Fibroblast of upper back skin (primary cell): ENCODE results near the gene ARHGAP26.

Experiments
- DNase-seq: peaks from one replicate; pipeline ENCODE4 v3.0.0-alpha.2; 2013

The ARHGAP26 gene

DNA sequence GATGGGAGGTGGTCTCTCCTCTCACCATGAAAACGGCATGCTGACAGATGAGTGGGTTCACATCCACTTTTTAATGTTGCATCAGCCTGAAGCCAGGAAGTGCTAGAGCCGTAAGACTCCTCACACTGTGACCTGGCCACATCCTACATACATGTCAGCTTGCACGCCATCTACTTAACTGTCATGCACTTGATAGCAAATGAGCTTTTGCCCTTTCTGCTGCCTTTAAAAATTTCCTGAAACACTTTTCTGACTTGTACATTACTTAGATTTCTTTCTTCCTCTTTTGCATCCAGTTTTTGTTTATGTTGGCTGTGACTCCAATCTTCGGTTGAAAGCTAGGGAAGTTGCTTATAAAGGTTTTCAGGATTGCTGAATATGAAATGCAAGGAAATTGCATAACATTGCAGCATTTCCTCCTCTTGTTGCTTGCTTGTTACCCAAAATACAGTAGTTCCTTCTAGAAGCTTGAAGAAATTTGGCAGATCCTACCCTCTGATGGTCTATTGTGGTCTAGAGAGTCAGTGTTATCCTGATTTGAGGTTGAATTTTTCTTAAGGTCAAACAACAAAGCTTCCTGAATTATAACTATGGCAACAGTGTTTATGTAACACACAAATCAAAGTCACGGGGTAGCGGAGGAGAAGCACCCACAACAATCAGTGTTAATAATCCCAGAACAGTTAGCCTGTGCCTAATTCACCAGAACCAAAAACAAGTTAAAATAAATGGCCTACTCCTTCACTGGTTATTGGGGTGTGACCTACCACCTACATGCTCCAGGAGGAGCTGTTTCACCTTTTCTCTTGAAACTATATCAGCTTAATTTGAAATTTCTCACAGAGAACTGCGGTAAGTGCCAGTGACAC, 232.5 kb downstream of the ARHGAP26 start:
- peak; percentile 94 for DNase-seq

DNA sequence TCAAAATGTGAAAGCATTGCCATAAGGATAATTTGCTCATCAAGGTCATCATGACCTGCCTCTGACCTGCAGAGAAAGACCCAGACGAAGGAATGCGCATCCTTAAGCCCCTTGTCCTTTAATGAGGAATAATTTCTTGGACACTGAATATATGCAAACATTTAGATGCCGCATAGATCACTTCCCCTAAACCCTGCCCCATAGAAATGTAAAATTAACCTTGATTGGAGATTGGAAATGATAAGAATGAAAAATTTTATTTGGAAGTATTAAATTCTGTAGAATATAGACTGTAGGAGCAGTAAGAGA, 233.1 kb downstream of the ARHGAP26 start:
- DNase-seq, result no peak

DNA sequence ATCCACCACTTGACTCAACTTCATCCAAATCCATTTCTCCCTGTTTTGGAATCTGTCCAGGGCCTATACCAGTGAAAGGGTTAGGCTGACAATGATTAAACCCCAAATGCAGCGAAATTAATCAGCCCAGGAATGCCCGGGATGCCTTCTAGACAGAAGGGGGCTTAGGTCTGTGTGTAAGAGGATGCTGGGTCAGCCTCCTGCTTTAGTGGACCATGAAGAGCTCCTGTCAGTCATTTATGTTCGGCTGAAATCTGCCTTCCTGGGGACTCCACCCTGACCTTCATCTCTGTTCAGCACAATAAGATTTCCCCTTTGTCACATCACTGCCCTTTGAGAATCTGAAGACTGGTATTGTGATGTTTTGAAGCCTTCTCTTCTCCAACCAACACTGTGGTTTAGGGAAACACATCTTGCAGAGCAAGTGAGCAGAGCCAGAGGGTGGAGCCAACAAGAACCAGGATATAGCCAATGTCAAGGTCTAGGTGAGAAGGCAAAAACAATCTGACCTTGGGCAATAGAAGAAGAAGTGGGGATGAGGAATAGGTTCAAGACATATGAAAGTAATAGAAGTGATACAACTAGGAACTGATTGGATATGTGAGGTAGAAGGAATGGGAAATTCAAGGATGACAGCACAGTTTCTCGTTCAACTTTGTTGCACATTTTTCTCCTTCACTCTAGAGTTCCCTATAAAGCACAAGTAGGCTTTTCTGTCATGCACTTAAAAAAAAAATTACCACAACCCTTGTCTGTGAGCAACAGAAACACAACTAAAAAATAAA, 234.4 kb downstream of the ARHGAP26 start:
- peak; percentile 58 for DNase-seq

DNA sequence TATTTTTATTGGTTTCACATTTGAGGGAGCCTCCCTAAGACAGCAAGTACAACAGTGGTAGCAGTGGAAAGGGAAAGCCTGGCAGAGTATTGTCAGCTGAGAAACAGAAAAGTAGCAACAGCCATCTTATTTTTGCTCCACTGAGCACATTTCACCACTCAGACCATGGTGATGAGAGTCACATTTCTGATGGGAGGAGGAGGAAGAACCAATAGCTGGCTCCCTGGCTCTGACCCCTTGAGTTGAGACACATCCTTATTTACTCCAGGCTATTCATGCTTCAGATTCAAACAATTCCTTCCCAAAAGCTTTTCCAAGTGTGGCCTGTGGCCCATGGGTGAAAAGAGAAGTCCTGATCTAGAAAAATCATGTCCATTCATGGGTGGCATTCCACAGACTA, 236.3 kb downstream of the ARHGAP26 start:
- no peak for DNase-seq

DNA sequence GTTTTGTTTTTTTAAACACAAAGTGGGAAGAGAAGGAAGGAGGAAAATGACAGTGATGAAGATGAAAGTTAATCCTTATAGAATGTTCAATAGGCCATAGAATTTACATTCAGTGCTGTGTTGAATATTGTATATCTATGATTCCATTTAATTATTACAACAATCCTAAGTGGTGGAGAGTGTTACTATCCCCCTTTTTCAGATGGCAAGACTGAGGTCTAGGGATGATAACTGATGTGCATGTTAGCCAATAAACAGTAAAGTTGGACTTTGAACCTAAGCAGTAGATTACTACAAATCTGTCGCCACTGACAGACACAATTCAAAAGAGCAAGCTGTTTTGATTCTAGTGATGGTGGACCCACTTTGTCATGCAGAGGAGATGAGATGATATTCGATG, 237.9 kb downstream of the ARHGAP26 start:
- DNase-seq, result no peak

DNA sequence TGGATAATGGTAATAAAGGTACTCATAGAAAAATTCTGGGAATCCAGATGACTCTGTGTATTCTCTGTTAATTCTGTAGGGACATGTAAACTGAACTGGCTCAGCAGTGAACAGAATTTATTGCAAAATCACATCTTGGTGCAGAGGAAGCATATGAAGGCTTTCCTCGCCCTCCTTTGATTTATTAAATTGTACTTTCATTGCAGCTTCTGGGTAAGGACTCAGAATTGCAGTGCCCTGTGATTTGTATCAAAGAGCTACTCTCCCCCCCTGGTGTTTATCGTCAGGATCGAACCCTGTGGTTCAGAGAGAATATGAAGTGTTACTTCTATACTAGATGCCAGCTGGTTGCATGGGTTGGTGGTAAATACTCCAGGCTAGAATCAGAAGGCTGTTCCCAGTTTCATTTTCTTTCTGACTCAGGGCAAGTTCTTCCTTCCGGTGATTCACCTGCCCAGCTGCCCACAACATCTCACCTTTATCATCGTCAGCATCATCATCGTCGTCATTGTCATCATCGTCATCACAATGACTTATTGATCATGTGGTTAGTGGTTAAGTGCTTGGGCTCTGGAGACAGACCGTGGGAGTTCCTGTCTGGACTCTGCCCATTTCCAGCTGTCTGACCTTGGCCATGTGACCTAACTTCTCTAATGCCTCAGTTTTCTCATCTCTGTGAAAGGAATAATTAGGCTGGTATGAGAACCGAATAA, 238.8 kb downstream of the ARHGAP26 start:
- peak; percentile 91 for DNase-seq

DNA sequence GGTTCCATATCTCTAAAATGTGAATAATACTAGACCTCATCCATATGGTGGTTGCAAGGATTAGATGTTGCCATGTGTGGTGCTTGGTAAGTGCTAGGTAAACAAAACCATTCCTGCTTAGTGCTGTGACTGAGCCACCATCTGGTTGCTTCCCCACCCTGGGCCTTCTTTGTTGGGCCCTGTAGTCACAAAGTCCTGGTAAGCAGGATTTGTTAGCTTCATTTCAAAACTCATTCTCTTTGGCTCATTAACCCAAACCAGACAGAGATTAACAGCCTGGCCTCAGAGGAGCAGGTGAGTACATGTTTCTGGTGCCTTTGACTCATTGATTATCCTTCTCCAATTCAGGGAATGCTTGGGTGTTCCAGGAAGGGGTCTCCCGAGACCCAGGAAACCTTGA, 240.2 kb downstream of the ARHGAP26 start:
- no peak for DNase-seq

DNA sequence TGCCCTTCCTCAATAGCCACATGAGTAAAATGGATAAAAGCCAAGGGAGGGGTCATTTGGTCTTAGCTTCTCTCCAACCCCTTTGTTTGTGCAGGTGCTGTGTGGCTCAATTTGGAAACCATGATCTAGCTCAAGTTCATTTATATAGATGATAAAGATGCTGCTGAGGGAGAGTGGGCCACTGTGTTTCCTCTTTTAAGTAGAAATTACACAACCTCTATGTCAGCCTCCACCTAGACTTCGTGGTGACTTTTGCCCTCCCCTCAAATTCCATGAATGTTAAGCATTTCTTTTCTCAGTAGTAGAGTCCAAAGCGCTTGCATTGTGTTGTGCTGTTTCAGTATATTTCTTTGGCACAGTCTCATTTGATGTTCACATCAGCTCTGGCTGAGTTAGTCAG, 241.4 kb downstream of the ARHGAP26 start:
- peak; percentile 89 for DNase-seq

DNA sequence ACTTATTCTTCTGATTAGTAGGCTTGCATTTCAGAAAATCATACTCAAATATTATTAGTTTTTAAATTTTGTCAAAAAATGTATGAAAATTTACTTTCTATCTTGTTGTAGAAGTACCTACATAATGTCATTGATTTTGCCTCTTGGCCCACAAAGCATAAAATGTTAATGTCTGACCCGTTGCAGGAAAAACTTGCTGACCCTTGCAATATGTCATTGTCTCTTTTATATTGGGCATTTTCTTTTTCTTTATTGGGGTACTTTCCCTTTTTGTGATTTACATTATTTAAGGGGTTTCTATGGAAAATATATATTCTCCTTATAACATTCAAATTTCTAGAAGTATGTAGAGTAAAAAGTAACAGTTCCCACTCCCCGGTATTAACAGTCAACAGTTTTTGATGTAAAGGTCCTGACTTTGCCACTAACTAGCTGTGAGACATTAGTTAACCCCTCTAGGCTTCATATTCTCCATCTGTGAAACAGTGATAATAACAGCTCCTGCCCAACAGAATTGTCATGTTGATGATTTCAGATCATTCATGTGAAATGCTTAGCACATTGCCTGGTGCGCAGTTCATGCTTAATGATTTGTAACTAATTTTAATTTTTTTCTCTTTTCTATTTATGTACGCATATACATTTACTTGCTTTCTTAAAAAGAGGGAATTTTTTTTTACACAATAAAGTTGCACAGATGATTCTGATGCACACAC, 243.2 kb downstream of the ARHGAP26 start:
- DNase-seq, result no peak

DNA sequence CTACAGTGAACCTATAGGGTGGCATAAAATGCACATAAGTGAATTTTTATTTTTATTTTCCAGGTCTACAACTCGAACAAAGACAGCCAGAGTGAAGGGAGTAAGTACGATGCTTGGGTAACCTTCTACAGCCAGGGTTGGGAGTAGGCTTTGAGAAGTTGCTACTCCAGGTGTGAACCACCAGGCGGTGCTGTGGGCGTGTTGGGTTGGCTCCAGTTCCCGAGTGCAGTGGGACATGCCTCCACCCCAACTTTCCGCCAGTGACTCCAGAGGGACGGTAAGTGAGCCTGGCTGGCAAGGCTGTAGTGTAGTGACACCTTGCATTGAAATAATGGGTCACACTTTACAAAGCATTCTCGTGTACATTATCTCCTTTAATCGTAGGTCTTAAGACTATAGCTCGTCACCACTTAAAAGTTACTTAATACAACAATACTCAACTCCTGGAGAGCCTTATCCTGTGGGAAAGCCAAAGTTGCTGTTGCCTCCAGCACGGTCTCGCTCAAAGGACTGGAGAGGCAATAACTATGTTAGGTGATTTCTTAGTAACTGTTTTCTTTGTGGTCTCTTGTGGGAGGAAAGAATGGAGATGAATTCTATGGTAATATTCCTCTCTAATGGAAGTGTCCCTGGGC, 244.0 kb downstream of the ARHGAP26 start:
- no peak for DNase-seq

DNA sequence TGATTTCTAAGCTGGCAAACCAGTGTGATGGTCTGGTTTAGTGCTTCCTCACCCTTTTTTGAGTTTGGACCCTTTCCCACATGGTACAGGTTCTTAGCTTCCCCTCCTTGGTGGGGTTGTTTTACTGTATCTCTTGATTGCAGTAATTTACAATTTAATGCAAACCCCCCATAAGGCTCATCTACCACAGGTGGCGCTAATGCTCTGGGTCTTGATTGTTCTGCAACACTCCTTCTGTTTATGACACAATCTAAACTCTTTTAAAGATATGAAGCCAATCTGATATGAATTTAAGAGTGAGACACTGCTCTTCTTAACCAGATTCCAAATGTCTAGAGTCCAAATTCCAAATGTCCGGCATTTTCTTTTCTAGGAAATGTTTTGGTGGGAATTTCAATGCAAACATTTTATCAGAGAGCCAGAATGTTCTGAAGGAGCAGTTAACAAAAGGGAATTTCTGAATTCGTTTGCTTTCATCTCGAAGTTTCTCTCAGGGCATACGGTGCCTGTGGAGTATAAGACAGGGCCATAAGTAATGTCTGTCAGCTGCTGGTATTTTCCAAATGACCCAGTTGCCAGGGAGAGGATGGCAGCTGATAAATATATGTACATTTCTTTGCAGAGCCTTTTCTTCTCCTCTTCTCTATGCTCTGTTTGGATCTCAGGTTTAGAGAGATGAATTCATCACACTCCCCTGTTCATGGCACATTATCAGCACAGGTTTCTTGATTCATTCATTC, 246.8 kb downstream of the ARHGAP26 start:
- peak; percentile 62 for DNase-seq

DNA sequence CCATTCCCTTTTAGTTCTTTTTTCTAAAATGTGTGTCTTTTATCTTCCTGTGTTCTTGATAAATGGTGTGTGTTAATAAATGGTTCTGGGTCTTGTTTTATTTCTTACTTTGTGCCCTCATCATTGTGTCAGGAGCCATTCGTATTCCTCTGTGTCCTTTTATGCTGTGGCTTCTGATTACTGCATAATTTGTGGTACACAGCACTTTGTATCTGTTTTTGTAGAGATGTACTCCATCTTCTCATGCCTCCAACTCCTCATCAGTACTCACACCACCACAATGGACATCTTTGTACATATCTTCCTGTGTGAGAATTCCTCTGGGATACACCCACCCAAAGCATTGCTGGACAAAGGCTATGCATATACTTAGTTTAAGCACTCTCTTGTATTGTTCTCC, 247.4 kb downstream of the ARHGAP26 start:
- no peak for DNase-seq

DNA sequence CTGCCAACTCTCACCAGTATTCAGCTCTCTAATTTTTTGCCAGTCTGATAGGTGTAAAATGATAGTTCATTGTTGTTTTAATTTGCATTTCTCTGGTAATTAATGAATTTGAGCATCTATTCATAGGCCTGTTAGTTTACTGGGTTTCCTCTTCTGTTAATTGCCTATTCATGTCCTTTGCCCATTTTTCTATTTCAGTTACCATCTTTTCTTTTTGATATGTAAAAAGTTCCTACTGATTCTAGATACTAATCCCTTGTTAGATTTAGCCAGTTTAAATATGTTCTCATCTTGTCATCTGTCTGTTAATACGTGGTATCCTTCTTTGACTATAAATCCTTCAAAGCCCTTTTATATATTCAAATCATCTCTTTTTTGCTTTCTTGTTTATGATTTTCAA, 247.8 kb downstream of the ARHGAP26 start:
- DNase-seq, result no peak

DNA sequence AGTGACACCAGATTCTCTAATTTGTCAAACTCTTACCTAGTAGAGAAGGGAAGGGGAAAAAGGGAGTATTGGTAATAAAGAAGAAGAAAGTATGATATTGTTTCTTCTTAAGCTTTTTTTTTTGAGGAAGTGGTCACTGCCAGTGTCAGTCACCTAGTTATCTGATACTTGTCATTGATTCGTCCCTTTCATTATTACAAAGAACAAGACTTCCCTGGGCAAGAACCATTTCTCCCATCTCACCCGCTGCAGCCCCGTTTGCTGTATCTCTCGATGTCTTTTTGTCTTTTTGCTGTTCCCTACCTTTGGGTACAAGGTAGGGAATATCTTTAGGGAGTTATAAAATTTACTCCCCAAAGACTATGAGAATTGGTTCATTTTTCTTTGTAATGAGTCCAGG, 249.0 kb downstream of the ARHGAP26 start:
- DNase-seq, result no peak

DNA sequence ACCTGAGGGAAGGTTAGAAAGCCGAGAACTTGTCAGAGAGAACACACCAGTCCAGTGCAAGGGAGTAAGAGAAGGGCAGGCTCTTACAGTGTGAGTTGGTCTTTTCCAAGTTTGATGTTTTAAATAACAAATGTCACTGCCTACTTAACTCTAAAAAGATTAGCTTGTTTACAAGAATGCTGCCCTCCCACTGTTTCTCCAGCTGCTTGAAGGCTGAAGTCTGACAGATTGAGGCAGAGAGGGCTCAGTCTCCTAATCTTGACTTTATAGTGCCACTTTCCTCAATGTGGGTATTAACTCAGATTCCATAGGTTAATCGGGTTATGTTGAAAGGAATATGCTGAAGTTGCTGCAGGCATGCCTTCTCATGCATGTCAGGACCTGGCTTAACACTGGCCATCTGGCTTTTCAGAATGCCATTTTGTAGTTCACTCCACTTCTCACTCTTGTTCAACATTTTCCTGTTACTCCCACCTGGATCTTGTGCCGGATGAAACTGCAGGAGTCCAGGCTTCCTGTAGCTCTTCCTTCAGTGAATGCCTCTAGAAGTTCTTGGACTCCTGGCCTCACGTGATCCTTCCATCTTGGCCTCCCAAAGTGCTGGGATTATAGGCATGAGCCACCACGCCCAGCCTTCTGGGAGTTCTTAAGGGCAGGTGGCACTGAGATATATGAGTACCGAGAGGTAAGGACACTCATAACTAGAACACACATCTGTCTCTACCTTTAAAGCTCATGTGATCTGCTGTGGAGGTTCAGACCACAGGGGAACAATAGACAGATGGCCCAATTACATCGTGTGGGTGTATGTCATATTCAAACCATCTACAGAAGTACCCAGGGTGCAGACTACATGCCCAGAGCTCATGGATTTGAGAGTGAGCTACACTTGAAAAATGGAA, 249.7 kb downstream of the ARHGAP26 start:
- no peak for DNase-seq

DNA sequence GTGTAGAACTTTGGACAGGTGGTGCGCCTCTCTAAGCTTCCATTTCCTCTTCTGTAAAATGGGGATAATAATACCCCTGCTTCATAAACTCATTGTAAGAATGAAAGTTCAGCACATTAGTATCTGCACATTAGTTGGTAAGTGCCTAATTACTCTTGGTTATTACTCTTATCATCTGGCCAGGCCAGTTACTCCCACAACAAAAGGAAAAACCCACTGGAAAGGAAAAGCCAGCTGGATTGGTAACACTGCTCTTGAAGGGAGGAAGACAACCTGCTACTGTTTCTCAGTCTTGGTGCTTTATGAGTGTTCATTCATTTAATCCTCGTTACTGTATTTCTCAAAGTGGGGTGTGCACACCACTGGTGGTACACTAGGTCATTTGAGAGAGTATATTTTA, 251.4 kb downstream of the ARHGAP26 start:
- no peak for DNase-seq

DNA sequence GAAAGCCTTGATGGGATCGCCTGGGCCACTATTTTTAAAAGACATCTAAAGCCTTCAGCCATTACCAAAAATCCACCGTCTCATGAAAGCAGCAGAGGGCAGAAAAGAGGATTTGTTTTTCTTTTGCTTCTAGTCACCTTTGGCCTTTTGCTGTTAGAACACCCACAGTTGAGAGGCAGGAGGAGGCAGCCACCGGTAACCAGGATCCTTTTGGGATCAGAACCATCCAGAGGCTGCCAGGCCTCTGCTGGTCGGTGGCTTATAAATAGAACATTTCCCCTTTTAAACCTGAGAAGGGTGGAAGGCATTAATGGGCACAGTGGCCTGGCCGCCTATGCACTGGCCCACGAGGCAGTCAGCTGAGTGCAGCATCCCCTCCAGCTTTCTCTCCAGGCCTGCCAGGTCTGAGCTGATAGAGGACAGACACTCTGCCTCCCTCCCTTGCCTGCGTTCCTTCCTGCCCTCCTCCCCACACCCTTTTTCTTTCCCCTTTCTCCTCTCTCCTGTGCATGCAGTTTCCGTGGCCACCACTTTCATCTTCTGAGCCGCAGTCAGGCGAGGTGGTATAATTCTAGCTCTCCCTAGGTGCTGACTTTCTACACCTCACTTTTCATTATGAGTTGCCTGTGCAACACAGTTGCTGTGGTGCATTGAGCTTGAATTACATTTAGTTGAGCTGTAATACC, 253.4 kb downstream of the ARHGAP26 start:
- DNase-seq, result no peak

DNA sequence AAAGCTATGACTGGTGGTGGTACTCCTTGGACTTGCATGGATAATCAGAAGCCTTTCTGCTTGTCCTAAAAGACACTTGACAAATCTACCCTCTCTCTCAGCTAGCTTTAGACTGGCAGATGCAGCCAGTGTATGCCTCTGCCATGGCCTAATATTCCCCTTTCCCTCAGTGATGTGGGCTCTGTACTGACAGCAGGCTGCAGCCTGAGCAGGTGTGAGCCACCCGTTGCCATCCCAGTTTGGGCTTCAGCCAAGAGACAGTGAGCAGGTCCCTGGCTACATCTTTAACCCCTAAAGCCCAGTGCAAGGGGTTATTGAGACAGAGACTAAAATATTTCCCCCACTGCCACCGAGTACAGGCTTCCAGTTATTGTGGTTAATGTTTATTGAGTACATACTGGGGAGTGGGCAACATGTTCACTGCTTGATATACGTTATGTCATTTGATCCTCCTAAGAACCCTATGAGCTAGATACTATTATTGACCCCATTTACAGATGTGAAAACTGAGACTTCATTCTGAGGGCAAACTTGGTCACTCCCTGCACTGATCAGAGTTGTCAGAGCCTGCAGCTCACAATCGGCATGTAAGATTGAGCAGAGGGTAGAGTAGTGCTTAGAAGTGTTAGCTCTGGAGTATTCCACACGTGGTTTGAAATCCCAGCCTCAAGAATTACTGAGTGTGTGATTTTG, 254.2 kb downstream of the ARHGAP26 start:
- DNase-seq, result no peak

DNA sequence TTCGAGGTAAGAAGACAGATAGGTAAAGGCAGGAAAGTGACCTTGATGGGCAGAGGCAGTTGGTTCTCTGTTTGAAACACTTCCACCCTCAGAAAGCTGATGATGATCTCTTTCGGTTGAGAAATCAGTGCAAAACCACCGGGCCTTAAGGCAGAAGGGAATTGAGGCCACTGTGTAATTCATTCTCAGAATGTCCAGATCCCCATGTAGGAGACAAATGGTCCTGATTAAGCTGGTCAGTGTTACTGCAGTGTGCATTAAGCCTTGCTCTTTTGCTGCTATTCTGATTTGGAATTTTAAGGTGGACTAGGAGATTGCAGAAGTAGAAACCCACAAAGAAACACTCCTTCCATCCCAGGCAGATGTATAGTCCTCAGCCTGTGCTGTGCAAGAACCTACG, 255.2 kb downstream of the ARHGAP26 start:
- DNase-seq, result no peak

DNA sequence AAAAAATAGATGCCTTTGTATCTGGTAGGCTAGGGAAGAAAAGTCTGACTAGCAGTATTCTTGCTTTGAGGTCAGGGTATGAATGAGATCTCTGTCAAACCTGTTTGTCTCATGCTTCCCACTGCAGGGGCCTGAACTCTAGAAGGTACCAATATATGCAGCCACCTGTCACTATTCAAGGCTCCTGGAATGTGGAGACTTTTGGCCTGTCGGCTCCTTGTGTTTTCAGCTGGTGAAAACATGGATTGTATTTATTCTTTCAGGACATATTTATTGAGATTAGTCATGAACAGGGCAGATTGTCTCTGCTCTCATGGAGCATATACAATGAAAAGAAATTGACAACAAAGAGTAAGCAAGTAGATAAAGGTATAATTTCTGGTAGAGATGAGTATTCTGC, 255.8 kb downstream of the ARHGAP26 start:
- DNase-seq, result no peak
